ENCODE data around the gene RHOU. TPM values are rescaled to one million over a fixed set of nuclear protein-coding genes. Genes with fewer than 3 reads are reported as not detected.

Gene RHOU
- total and polyA plus RNA-seq, 5 experiments from 2014 or later, result 0.14 to 0.44 (median 0.27) TPM

DNA sequence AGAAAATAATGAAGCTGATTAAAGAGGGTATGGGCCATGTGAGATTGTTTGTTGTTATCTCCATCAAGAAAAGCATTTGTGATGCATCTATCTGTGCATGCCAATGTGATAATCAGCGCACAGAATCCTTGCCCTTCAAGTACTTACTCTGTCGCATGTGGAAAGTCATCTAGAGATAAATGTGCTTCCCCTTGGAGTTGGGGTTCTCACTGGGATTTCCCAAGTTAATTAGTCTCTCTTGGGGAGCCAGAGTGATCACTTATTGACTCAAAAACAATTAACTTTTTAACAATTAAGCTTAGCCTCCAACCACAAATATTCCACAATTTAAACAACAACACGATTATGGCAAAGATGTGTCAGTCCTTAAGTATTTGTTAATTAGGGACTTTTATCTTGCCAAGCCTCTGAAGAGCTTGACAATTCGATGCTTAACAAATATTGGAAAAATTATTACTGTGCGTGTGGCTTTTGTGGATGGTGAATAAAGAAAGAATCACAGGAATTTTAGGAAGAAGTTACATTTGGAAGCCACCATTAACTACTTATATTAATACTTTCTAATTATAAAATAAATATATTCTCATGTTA, 17.5 kb downstream of the RHOU start:
- no peak for DNase-seq
- no peak for ATAC-seq

DNA sequence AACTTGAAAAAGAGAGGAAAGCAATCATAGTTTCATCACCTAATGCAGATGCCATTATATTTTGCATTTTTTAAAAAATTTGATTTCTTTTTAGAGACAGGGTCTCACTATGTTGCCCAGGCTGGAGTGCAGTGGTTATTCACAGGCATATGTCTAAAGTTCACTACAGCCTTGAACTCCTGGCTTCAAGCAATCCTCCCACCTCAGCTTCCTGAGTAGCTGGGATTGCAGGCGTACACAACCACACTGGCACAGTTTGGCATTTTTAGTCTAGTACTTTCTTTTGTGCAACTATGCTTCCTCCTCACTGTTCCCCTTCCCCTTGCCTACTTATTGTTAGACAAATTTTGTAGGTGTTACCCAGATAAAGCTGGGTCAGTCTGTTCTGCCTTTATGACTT, 18.0 kb downstream of the RHOU start:
- no peak for DNase-seq
- Mint-ChIP-seq H3K27ac (no peak overlapping the region), H3K9me3 (peaks cover 0 to 2% (median 0%) of the 10 kb centered on the region in 9 donors), H3K36me3 (peaks cover 0 to 3% (median 0%) of the 10 kb centered on the region in 3 donors), H3K27me3 (peaks cover 7 to 37% (median 29%) of the 10 kb centered on the region in 5 donors), H3K4me1 (peaks cover 0 to 15% (median 6%) of the 10 kb centered on the region in 4 donors), H3K4me3 (no peak overlapping the region)
- POLR2A ChIA-PET, result no interaction called here
- no peak for ATAC-seq

More for the DNA sequence above, 17.5 kb downstream of the RHOU start:
- H3K4me3 Mint-ChIP-seq, result no peak overlapping the region
- no peak overlapping the region for H3K27ac Mint-ChIP-seq
- peaks cover 0 to 2% (median 0%) of the 10 kb centered on the region in 9 donors for H3K9me3 Mint-ChIP-seq
- peaks cover 7 to 37% (median 29%) of the 10 kb centered on the region in 5 donors for H3K27me3 Mint-ChIP-seq
- peaks cover 0 to 16% (median 7%) of the 10 kb centered on the region in 4 donors for H3K4me1 Mint-ChIP-seq
- peaks cover 0 to 3% (median 0%) of the 10 kb centered on the region in 3 donors for H3K36me3 Mint-ChIP-seq
- POLR2A ChIA-PET, result interaction anchor here (0.6 kb wide), 1 partner anchor 505 kb away, joined by 3 read pairs; no protein-coding TSS in a partner anchor

DNA sequence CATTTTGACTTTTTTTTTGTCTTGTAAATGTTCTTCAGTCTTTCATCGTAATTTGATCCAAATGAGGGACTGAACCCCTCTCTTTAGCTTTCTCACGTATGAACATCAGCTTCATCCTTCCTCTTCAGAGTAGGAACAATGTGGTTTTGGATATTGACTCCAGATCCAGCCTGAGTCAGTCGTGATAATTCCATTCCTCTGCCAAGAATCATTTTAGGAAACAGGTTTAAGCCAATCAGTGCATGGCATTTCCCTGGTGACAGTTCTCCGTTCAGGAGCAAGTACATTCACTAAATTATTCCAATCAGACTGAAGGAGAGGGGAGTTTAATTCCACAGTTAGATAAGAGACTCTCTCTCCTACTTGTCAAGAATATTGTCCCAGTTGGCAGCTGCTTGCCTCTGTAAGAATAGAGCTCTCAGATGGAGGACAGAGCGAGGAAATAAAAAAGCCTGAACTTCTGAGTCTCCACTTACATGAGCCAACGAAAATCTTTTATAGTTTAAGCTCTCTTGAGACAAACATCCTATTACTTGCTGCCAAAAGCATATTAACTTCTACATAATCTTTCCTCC, 18.6 kb downstream of the RHOU start:
- ATAC-seq, result no peak
- Mint-ChIP-seq H3K9me3 (peaks cover 0 to 2% (median 0%) of the 10 kb centered on the region in 9 donors), H3K4me3 (no peak overlapping the region), H3K4me1 (peaks cover 0 to 9% (median 5%) of the 10 kb centered on the region in 4 donors), H3K36me3 (peaks cover 0 to 3% (median 0%) of the 10 kb centered on the region in 3 donors), H3K27me3 (peaks cover 7 to 38% (median 29%) of the 10 kb centered on the region in 5 donors), H3K27ac (no peak overlapping the region)
- DNase-seq, result no peak
- POLR2A ChIA-PET, result no interaction called here

DNA sequence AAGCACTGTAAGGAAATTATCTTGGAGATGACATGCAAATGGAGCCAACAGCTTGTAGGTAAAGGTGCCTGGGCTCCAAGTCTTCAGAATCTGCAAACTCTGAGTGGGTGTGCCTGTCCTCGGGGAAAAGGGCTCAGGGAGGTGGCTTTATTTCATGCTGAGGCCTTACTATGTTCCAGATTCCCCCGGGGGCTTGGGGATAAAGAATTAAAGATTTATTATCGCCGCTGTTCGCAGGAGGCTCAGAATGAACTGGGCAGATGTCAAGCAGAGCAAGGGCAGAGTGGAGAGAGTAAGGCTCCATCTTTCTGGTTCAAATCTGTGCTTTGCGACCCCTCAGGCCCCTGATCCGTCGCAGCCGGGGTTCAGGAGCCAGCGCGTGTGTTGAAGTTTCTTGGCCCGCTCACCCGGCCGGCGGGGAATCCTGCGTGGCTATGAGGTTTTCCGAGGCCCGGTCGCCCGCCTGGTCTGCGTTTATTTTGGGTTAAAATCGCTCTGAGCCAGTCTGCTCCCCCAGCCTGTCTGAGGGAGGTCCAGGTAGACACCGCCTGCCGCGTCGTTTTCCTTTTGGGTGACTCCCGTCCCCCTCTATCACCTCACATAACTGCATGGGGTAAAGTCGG, 19.5 kb downstream of the RHOU start:
- Mint-ChIP-seq H3K36me3 (peaks cover 0 to 3% (median 0%) of the 10 kb centered on the region in 3 donors), H3K4me1 (peaks cover 0 to 9% (median 5%) of the 10 kb centered on the region in 4 donors), H3K4me3 (peak overlapping the region in 1 of 10 donors; percentile 9), H3K9me3 (peaks cover 0 to 2% (median 0%) of the 10 kb centered on the region in 9 donors), H3K27me3 (peaks cover 7 to 37% (median 29%) of the 10 kb centered on the region in 5 donors), H3K27ac (peak overlapping the region in 2 of 10 donors; percentile 30 to 46)
- ATAC-seq, result no peak
- POLR2A ChIA-PET, result no interaction called here
- DNase-seq, result no peak

DNA sequence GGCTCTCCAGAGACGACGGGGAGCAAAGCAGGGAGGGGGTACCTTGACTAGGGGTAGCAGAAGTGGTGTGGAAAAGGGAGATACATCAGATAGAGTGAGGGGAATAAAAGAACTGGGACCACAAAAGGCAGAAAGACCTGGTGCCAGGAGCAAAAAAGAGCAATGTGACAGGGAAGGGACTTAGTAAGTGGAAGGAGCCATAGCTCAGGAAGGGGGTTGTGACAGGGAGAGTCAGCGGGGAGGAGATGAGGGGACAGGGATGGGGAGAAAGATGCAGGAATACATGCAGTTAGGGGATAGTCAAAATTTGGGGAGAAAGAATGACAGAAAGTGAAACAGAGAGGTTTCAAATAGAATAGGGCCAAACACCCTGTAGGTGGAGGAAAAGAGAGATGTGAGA, 20.5 kb downstream of the RHOU start:
- H3K27me3 Mint-ChIP-seq, result peaks cover 7 to 35% (median 29%) of the 10 kb centered on the region in 5 donors
- peaks cover 0 to 3% (median 0%) of the 10 kb centered on the region in 3 donors for H3K36me3 Mint-ChIP-seq
- ATAC-seq, result no peak
- peak overlapping the region in 2 of 10 donors; percentile 47 to 57 for H3K27ac Mint-ChIP-seq
- POLR2A ChIA-PET, result no interaction called here
- H3K4me1 Mint-ChIP-seq, result peaks cover 0 to 9% (median 5%) of the 10 kb centered on the region in 4 donors
- H3K4me3 Mint-ChIP-seq, result peak overlapping the region in 1 of 10 donors; percentile 9
- peaks cover 0 to 2% (median 0%) of the 10 kb centered on the region in 9 donors for H3K9me3 Mint-ChIP-seq
- DNase-seq, result no peak

DNA sequence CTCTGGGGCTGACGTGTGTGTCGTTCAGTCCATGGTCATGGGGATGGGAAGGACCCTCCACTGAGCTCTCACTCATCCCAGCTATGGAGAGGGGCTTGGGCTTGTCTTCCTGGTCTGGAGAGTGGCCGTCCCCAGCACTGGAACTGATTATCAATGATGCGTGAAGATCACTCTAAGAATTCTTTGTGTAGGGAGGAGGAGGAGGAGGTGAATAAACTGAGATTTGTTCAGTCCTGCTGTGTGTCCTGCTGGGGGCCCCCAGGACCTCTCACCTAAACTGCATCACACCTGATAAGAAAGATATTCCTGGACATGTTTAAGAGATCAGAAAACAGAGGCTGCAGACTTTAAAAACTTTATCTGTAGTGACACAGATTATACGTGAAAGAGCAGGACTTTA, 21.2 kb downstream of the RHOU start:
- POLR2A ChIA-PET, result no interaction called here
- ATAC-seq (no peak), DNase-seq (no peak)
- H3K27ac Mint-ChIP-seq, result no peak overlapping the region
- peaks cover 0 to 3% (median 0%) of the 10 kb centered on the region in 3 donors for H3K36me3 Mint-ChIP-seq
- H3K9me3 Mint-ChIP-seq, result peaks cover 0 to 2% (median 0%) of the 10 kb centered on the region in 9 donors
- no peak overlapping the region for H3K4me3 Mint-ChIP-seq
- H3K27me3 Mint-ChIP-seq, result peaks cover 7 to 34% (median 29%) of the 10 kb centered on the region in 5 donors
- peaks cover 0 to 9% (median 5%) of the 10 kb centered on the region in 4 donors for H3K4me1 Mint-ChIP-seq

DNA sequence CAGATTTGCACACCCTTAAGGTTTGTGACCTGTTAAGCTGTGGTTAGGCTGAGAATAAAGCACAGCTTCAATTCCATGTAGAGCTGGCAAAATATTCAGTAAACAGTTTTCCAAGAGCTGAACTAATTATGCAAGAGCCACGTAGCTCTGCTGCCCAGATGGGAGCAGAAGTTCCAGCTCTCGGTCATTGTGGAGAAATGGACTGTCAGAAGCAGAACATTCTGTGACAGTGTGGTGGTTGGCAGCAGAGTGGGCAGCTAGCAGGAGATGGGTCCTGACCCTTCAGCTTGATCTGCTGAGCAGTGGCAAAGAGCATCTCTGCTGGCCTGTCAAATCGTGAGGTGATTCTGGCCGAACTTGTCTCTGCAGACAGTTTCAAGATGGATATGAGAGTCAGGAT, 23.2 kb downstream of the RHOU start:
- ATAC-seq (no peak), DNase-seq (no peak)
- H3K4me1 Mint-ChIP-seq, result peaks cover 0 to 9% (median 5%) of the 10 kb centered on the region in 4 donors
- H3K27ac Mint-ChIP-seq, result no peak overlapping the region
- H3K4me3 Mint-ChIP-seq, result no peak overlapping the region
- peaks cover 0 to 3% (median 0%) of the 10 kb centered on the region in 3 donors for H3K36me3 Mint-ChIP-seq
- H3K27me3 Mint-ChIP-seq, result peaks cover 7 to 30% (median 28%) of the 10 kb centered on the region in 5 donors
- H3K9me3 Mint-ChIP-seq, result peaks cover 0 to 2% (median 0%) of the 10 kb centered on the region in 9 donors
- POLR2A ChIA-PET, result no interaction called here

DNA sequence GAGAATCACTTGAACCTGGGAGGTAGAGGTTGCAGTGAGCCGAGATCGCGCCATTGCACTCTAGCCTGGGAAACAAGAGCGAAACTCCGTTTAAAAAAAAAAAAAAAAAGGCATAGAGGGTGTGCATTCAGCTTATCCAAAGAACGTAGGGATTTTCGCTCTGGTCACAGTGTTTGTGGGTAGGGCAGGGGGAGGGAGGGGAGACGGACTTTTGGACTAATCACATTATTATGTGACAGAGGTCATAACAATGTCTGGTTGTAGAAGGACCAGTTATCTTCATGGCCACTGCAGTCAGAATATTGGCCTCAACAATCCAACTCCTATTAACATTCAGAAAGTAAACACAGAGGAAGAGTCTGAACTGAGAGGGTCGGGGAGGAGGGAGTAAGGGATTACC, 25.7 kb downstream of the RHOU start:
- POLR2A ChIA-PET, result no interaction called here
- Mint-ChIP-seq H3K27ac (no peak overlapping the region), H3K4me1 (peaks cover under 1 to 9% (median 6%) of the 10 kb centered on the region in 4 donors), H3K4me3 (no peak overlapping the region), H3K9me3 (peaks cover 0 to 2% (median 0%) of the 10 kb centered on the region in 9 donors), H3K27me3 (peaks cover 0 to 12% (median 11%) of the 10 kb centered on the region in 5 donors), H3K36me3 (peaks cover 0 to 3% (median 0%) of the 10 kb centered on the region in 3 donors)
- DNase-seq, result no peak
- no peak for ATAC-seq

DNA sequence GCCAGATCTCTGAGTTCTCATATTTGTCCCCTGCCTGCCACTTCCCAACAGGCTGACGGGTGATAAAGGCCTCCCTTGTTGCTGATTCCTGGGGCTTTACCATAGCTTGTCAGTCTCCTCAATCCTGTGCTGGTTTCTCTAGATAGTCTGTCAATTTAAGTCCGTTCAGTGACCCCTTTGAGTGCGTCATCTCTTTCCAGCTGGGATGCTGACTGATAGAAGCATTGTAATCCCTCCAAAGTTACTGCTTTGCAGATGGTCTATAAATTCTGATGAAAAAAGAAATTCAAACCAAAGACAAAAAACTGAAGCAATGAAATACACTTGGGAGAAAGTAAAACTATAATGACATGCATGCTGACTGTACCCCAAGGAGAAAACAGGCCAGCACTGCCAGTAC, 28.3 kb downstream of the RHOU start:
- ATAC-seq (no peak), DNase-seq (no peak)
- H3K9me3 Mint-ChIP-seq, result peaks cover 0 to 2% (median 0%) of the 10 kb centered on the region in 9 donors
- H3K36me3 Mint-ChIP-seq, result no peaks in the 10 kb centered on the region
- no peak overlapping the region for H3K27ac Mint-ChIP-seq
- peaks cover 0 to 12% (median 6%) of the 10 kb centered on the region in 4 donors for H3K4me1 Mint-ChIP-seq
- POLR2A ChIA-PET, result no interaction called here
- no peak overlapping the region for H3K4me3 Mint-ChIP-seq
- peaks cover 0 to 6% (median 0%) of the 10 kb centered on the region in 5 donors for H3K27me3 Mint-ChIP-seq

DNA sequence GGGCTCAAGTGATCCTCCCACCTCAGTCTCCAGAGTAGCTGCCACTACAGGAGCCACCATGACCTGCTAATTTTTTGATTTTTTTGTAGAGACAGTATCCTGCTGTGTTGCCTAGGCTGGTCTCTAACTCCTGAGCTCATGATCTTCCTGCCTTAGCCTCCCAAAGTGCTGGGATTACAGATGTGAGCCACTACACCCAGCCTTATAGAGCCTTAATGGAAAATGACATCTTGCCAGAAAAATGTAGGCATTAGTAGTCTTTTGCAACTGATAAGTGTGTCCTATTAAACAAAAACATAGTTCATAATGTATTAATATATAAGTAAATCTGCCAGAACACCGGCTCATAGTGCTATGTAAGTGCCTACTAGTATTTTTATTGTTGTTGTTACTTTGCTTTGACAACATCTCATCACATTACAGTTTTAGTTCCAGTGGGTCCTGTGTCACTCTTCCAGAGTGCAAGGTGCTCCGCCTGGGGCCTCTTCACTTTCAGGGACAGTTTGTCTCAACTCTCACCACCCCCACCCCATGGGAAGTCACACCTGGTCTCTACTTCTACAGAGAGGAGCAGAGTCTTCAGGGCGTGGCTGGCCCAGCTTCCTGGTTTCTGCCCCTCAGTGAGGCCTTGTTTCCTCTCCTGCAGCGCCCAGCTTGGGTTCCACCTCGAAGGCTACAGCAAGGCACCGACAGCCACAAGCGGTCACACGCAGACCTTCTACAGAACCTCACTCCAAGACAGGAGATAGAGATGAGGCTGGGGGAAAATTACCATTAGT, 30.1 kb downstream of the RHOU start:
- ATAC-seq (peak in 1 of 2 donors; percentile 25), DNase-seq (peak in 1 of 10 donors; percentile 3)
- H3K4me3 Mint-ChIP-seq, result peak overlapping the region in 2 of 10 donors; percentile 21 to 27
- H3K9me3 Mint-ChIP-seq, result no peaks in the 10 kb centered on the region
- H3K36me3 Mint-ChIP-seq, result no peaks in the 10 kb centered on the region
- H3K27ac Mint-ChIP-seq, result peak overlapping the region in 4 of 10 donors; percentile 42 to 82 (median 68)
- POLR2A ChIA-PET, result no interaction called here
- H3K4me1 Mint-ChIP-seq, result peaks cover 0 to 12% (median 6%) of the 10 kb centered on the region in 4 donors
- peaks cover 0 to 2% (median 0%) of the 10 kb centered on the region in 5 donors for H3K27me3 Mint-ChIP-seq

DNA sequence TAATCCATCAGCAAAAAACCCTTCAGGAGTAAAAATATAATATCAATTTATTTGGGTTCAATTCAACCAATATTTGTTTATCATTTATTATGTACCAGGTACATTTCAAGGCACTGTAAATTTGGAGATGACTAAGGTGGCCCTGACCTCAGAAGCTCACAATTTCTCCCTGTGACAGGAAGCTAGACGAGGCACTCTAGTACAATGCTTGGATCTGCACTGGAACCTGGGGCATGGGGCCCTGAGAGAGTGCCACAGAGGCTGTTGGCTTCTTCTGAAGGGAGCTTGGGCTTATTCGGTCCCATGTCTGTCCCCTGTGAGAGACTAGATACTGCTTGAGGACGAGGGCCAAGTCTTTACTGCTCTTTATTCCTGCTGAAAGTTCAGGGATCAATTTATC, 31.5 kb downstream of the RHOU start:
- no peak for ATAC-seq
- no peak for DNase-seq
- peaks cover 0 to 12% (median 6%) of the 10 kb centered on the region in 4 donors for H3K4me1 Mint-ChIP-seq
- H3K27ac Mint-ChIP-seq, result no peak overlapping the region
- POLR2A ChIA-PET, result interaction anchor here (0.6 kb wide), 1 partner anchor 1036 kb away, joined by 3 read pairs; no protein-coding TSS in a partner anchor
- no peaks in the 10 kb centered on the region for H3K9me3 Mint-ChIP-seq
- no peaks in the 10 kb centered on the region for H3K36me3 Mint-ChIP-seq
- H3K4me3 Mint-ChIP-seq, result no peak overlapping the region
- H3K27me3 Mint-ChIP-seq, result peaks cover 0 to 2% (median 0%) of the 10 kb centered on the region in 5 donors

DNA sequence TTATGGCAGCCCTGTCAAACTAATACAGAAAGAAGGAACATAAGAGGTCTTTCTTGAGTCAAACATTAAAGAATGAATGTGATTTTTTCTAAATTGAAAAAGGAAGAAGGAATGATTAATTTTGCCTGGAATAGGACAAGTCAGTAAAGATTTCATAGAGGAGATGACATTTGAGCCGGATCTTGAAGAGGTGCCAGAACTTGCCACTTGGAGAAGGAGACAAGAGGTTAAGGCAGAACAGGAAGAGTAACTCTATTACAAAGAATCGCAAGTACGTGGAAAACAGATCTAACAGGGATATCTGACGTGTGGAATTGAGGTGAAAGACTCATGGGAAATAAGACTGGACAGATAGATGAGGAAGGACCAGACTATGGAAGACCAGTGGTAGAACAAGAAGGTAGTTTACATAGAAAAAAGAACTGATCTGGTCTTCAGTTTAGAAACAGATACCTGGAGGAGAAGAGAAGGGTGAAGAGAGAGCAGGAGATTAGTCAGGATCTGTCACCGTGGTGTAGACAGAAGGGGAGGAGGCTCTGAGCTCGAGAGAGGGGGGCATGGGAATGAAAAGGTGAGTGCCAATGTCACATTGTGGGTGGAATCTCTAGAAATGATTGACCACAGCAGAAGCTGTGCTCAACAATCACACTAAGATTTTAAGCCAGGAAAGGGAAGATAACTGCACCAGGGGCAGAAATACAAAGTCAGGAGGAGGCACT, 32.5 kb downstream of the RHOU start:
- ATAC-seq, result no peak
- Mint-ChIP-seq H3K9me3 (no peaks in the 10 kb centered on the region), H3K36me3 (no peaks in the 10 kb centered on the region), H3K4me1 (peaks cover 0 to 12% (median 6%) of the 10 kb centered on the region in 4 donors), H3K27ac (peak overlapping the region in 1 of 10 donors; percentile 18), H3K4me3 (no peak overlapping the region), H3K27me3 (peaks cover 0 to 2% (median 0%) of the 10 kb centered on the region in 5 donors)
- POLR2A ChIA-PET, result no interaction called here
- no peak for DNase-seq
